ENCODE results near the gene ANGPTL2. TPM values are rescaled to one million over a fixed set of nuclear protein-coding genes. Genes with fewer than 3 reads are reported as not detected.

The ANGPTL2 gene, protein sequence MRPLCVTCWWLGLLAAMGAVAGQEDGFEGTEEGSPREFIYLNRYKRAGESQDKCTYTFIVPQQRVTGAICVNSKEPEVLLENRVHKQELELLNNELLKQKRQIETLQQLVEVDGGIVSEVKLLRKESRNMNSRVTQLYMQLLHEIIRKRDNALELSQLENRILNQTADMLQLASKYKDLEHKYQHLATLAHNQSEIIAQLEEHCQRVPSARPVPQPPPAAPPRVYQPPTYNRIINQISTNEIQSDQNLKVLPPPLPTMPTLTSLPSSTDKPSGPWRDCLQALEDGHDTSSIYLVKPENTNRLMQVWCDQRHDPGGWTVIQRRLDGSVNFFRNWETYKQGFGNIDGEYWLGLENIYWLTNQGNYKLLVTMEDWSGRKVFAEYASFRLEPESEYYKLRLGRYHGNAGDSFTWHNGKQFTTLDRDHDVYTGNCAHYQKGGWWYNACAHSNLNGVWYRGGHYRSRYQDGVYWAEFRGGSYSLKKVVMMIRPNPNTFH
- total RNA-seq = 10 to 100 TPM; 78.4 to 95.0 (median 87.3) TPM

GRCh38 chr9:127122176-127123063 lies at the start of gene ANGPTL2:
TSS of gene ANGPTL2 (minus strand) at chr9:127122635. CDS start at chr9:127108731, 13,904 bp downstream.
- no peak for TF ChIP-seq CTCF (IDR thresholded peaks at IDR 0.05; ENCODE audit: low read depth)

DNA sequence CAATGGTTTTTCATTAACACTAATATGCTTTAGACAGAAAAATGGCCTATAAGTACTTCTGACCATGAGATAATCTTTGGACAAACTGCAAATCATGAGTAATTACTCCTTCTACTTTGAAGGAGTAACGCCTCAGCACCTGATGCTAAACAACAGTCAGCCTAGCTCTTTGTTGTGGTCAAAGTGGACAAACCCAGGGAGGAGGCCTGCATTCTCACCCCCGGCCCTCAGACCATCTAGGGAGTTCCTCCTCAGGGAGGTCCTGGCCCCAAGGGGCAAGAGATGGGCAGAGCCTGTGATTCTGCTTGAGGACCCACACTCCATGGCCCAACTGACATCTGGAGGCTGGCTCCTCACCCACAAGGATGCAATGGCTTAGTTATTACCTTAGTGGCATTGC lies 48.2 kb upstream of the ANGPTL2 start:
- no peak for TF ChIP-seq CTCF (IDR thresholded peaks at IDR 0.05; ENCODE audit: low read depth)

DNA sequence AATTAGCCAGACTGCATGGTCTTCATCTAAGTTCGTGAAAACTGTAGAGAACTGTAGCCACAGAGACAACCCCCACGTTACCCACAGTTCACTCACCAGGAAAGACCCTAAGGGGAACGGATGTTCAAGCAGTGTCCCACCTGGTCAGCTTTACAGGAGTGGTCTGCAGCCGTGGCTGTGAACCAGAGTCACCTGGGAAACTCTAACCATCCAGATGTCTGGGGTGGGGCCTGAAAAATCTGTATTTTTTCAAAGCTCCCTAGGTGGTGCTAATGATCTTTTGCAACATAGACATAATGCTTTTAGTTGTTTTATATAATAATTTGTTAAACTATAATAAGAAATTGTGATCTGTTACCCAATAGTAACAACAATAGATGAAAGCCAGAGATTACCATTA lies 47.7 kb upstream of the ANGPTL2 start:
- TF ChIP-seq CTCF (IDR thresholded peaks at IDR 0.05; ENCODE audit: low read depth) = no peak

- no peak for TF ChIP-seq CTCF (IDR thresholded peaks at IDR 0.05; ENCODE audit: low read depth)
Measured at GRCh38 chr9:127169575-127169883, 47.1 kb upstream of the ANGPTL2 start.

DNA sequence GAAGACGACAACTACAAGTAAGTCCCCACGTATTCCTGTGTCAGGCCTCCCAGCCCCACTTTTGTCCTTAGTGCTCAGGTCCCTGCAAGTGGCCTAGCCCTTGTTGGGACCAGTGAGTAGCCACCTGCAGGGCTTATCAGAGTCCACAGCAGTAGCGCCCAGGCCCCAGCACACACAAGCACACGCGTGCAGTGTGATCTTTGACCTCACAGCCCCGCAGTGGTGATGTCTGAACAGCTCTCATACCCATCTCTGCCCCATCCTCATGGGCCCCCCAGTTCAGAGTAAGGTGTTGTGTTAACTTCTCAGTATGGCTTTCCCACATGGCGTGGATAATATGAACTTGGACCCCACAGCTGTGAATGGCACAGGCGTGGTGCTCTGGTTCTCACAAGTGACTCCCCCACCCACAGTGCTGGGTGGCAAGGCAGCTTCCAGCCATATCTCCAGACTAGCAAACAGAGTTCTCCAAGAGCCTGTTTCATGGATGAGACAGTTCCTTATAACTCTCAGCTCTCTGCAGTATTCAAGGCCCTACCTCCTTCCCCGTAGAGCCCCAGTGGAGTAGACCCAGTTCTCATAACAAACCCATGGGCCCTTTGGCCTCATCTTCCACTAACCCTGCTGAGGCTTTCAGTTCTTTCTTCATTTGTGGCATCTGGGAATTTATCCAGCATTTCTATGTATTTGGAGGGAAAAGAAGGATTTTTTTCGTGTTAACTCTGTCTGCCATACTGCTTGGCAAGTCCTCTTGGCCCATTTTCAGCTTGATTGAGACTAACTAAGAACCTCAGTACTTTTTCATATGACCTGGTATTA lies 46.5 kb upstream of the ANGPTL2 start:
- TF ChIP-seq CTCF (IDR thresholded peaks at IDR 0.05; ENCODE audit: low read depth) = no peak

GRCh38 chr9:127167560-127168326 lies 45.3 kb upstream of the ANGPTL2 start:
- no peak for TF ChIP-seq CTCF (IDR thresholded peaks at IDR 0.05; ENCODE audit: low read depth)

Measured in subcutaneous adipose tissue (tissue), 4 donors.